Heart left ventricle (tissue), 13 donors: ENCODE data around the gene WDR82.

Experiments
- POLR2A ChIP-seq, 2 donors: fragments of 450-650 bp; IDR thresholded peaks; one replicate each; pipeline ENCODE4 v1.6.1; 2017; ENCODE audit warnings: antibody characterized with exemption in 2 of 2, mild to moderate bottlenecking in 2 of 2, moderate library complexity in 2 of 2
- TF ChIP-seq, protein P1 (sequence below), 12 donors: fragments of 200-600 bp; sonication (generic) in 4 of 12; IDR thresholded peaks; one replicate each; pipeline versions ENCODE4 v1.5.0 to v1.8.0; 2018 to 2022; ENCODE audit warnings: antibody characterized with exemption in 12 of 12, mild to moderate bottlenecking in 5 of 12
- donor health status: ischemic (EF 13 %, LVEDD 7.1; RV severe dilation, severe dysfunction).
- donor health status: DM: no; HTN: yes; CAD: no.
- donor health status: DM: no; HTN: no; CAD: no.
- donor health status: ischemic (EF 25% LVEDD 6.9; RV normal size, moderate dysfunction).
- donor health status: ischemic (EF 25% LVEDD 5.7; RV mildly dilated, moderate dysfunction).
- donor health status: ischemic (EF 35%, LVEDD 5.7; RV mildly dilated, moderate dysfunction).
- donor health status: nonischemic (EF 11% LVEDD 7.7; RV severe dilation, severe dysfunction).
- donor health status: DM: yes; HTN: yes; CAD: no.
- donor health status: PGD.
- donor health status: ischemic (EF 29% LVEDD 5.4; RV normal size, mild dysfunction).
- donor health status: nonischemic (EF 23%, LVEDD 6.1; RV moderate dilation, normal function).

DNA sequence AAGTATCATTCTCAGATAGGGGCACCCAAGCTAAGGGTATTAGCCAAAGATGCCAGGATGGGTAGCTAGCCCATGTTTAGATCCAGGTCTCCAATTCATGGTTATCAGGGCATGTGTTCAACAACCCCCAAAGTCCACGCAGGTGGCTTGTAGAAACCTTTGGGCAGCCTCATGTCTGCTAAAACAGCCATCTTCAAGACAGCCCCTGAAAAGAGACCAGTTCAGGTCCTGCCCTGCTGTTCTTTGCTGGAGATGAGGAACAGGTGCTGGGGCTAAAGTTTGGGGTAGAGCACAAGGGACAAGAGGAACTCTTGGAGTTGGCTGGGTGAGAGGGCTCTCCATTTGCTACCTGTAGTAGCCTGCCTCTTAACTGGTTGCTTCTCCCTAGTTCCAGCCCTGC is 28.3 kb downstream of the WDR82 start:
- TF ChIP-seq, protein P1, sequence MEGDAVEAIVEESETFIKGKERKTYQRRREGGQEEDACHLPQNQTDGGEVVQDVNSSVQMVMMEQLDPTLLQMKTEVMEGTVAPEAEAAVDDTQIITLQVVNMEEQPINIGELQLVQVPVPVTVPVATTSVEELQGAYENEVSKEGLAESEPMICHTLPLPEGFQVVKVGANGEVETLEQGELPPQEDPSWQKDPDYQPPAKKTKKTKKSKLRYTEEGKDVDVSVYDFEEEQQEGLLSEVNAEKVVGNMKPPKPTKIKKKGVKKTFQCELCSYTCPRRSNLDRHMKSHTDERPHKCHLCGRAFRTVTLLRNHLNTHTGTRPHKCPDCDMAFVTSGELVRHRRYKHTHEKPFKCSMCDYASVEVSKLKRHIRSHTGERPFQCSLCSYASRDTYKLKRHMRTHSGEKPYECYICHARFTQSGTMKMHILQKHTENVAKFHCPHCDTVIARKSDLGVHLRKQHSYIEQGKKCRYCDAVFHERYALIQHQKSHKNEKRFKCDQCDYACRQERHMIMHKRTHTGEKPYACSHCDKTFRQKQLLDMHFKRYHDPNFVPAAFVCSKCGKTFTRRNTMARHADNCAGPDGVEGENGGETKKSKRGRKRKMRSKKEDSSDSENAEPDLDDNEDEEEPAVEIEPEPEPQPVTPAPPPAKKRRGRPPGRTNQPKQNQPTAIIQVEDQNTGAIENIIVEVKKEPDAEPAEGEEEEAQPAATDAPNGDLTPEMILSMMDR (IDR thresholded peaks at IDR 0.05) = no peak
- TF ChIP-seq POLR2A (IDR thresholded peaks at IDR 0.05) = no peak
